NCI-H460 (cell line): Measurements from ENCODE around the gene CNKSR3. TPM values are rescaled to one million over a fixed set of nuclear protein-coding genes. Genes with fewer than 3 reads are reported as not detected.
A peak's percentile ranks its signal among the peaks of the same experiment; 100 is the strongest.

ENCODE experiments used
- DNase-seq: peaks from one replicate; pipeline ENCODE4 v3.0.0-alpha.2; 2016; ENCODE audit warnings: low read depth; ENCODE audit errors: extremely low read depth
- total RNA-seq: library from RNA; depleted of rRNA; stranded (reverse); fragments of >200 nt; shearing (Covaris generic); gene quantifications from 2 replicates; pipeline ENCODE4 v1.2.3, GENCODE V29; 2014

The CNKSR3 gene
- total RNA-seq, 1 experiment from 2014 or later = 6.1 TPM

- no peak for DNase-seq
Observed at GRCh38 chr6:154390034-154390433, 120.5 kb downstream of the CNKSR3 start.

GRCh38 chr6:154388803-154389202 is 121.7 kb downstream of the CNKSR3 start:
- no peak for DNase-seq

- peak; percentile 27 for DNase-seq
Observed at GRCh38 chr6:154386848-154387717, 123.4 kb downstream of the CNKSR3 start.

GRCh38 chr6:154384191-154384590 is 126.3 kb downstream of the CNKSR3 start:
- no peak for DNase-seq

GRCh38 chr6:154383273-154383672 is 127.2 kb downstream of the CNKSR3 start:
- no peak for DNase-seq

GRCh38 chr6:154382740-154383139 is 127.7 kb downstream of the CNKSR3 start:
- no peak for DNase-seq

- no peak for DNase-seq
Observed at GRCh38 chr6:154381548-154381947, 128.9 kb downstream of the CNKSR3 start.

GRCh38 chr6:154380741-154381140 is 129.7 kb downstream of the CNKSR3 start:
- no peak for DNase-seq

GRCh38 chr6:154379585-154379984 is 130.9 kb downstream of the CNKSR3 start:
- DNase-seq = no peak

- DNase-seq = no peak
Observed at GRCh38 chr6:154378518-154378917, 132.0 kb downstream of the CNKSR3 start.

- DNase-seq = no peak
Observed at GRCh38 chr6:154377726-154378125, 132.8 kb downstream of the CNKSR3 start.

- DNase-seq = no peak
Observed at GRCh38 chr6:154373971-154374370, 136.5 kb downstream of the CNKSR3 start.

- no peak for DNase-seq
Observed at GRCh38 chr6:154371281-154371680, 139.2 kb downstream of the CNKSR3 start.

GRCh38 chr6:154370545-154370944 is 139.9 kb downstream of the CNKSR3 start:
- peak; percentile 22 for DNase-seq

- no peak for DNase-seq
Observed at GRCh38 chr6:154367839-154368695, 142.4 kb downstream of the CNKSR3 start.

- DNase-seq = no peak
Observed at GRCh38 chr6:154367336-154367735, 143.1 kb downstream of the CNKSR3 start.

GRCh38 chr6:154363821-154364220 is 146.7 kb downstream of the CNKSR3 start:
- DNase-seq = no peak

GRCh38 chr6:154361476-154361875 is 149.0 kb downstream of the CNKSR3 start:
- no peak for DNase-seq

GRCh38 chr6:154360476-154360875 is 150.0 kb downstream of the CNKSR3 start:
- DNase-seq = no peak

- no peak for DNase-seq
Observed at GRCh38 chr6:154359679-154360078, 150.8 kb downstream of the CNKSR3 start.

GRCh38 chr6:154359161-154359574 is 151.3 kb downstream of the CNKSR3 start:
- DNase-seq = no peak
